Ectodermal cell (in vitro differentiated cells): ENCODE measurements around the gene USP13.
A peak's percentile ranks its signal among the peaks of the same experiment; 100 is the strongest.

Experiments
- H3K27ac ChIP-seq: 2 replicates; pipeline ENCODE4 v1.7.0; 2013; ENCODE audit warnings: mild to moderate bottlenecking, low read depth, low read length; ENCODE audit not compliant: insufficient read depth, poor library complexity, severe bottlenecking
- H3K27me3 ChIP-seq: 2 replicates; pipeline ENCODE4 v1.7.0; 2013; ENCODE audit warnings: mild to moderate bottlenecking, low read length; ENCODE audit not compliant: insufficient read depth, control insufficient read depth, poor library complexity, severe bottlenecking
- H3K36me3 ChIP-seq: one replicate; pipeline ENCODE4 v1.7.0; 2013; ENCODE audit warnings: low read length; ENCODE audit not compliant: control insufficient read depth, insufficient read depth
- H3K4me1 ChIP-seq: one replicate; pipeline ENCODE4 v1.7.0; 2013; ENCODE audit warnings: low read length; ENCODE audit not compliant: control insufficient read depth, insufficient read depth
- H3K4me3 ChIP-seq: 2 replicates; pipeline ENCODE4 v1.7.0; 2013; ENCODE audit warnings: low read depth, low read length, control low read depth; ENCODE audit not compliant: insufficient read depth
- H3K9me3 ChIP-seq: 2 replicates; pipeline ENCODE4 v1.7.0; 2013; ENCODE audit warnings: mild to moderate bottlenecking, low read length, moderate library complexity; ENCODE audit not compliant: control insufficient read depth
- whole genome bisulfite sequencing, 2 experiments: methylation state at CpG; one replicate each; pipeline ENCODE4 v1.1.7; 2013; ENCODE audit warnings: missing lambda C conversion rate in 2 of 2; 5-methylcytosine and 5-hydroxymethylcytosine counted together

Gene USP13

GRCh38 chr3:179716811-179717210, 64.0 kb downstream of the USP13 start:
- H3K27ac ChIP-seq: no peak overlapping the region
- H3K9me3 ChIP-seq: no peaks in the 10 kb centered on the region
- peaks cover 15% of the 10 kb centered on the region for H3K4me1 ChIP-seq
- no peak overlapping the region for H3K4me3 ChIP-seq
- peaks cover 4% of the 10 kb centered on the region for H3K36me3 ChIP-seq
- 95 to 97% methylated on average over 2 of the region's 2 CpGs for WGBS, 2 experiments
- no peaks in the 10 kb centered on the region for H3K27me3 ChIP-seq

GRCh38 chr3:179717219-179717618, 64.4 kb downstream of the USP13 start:
- 88 to 90% methylated on average over 1 of the region's 1 CpG for WGBS, 2 experiments
- H3K4me1 ChIP-seq: peaks cover 15% of the 10 kb centered on the region
- no peaks in the 10 kb centered on the region for H3K27me3 ChIP-seq
- no peak overlapping the region for H3K27ac ChIP-seq
- H3K4me3 ChIP-seq: no peak overlapping the region
- H3K36me3 ChIP-seq: peaks cover 4% of the 10 kb centered on the region
- H3K9me3 ChIP-seq: no peaks in the 10 kb centered on the region

- 77 to 84% methylated on average over 10 of the region's 10 CpGs for WGBS, 2 experiments
- Histone ChIP-seq H3K4me1 (peaks cover 9% of the 10 kb centered on the region), H3K36me3 (peaks cover 10% of the 10 kb centered on the region), H3K27me3 (no peaks in the 10 kb centered on the region), H3K4me3 (no peak overlapping the region), H3K9me3 (no peaks in the 10 kb centered on the region), H3K27ac (no peak overlapping the region)
Measured at GRCh38 chr3:179719048-179719734, 66.4 kb downstream of the USP13 start.

GRCh38 chr3:179720196-179720595, 67.4 kb downstream of the USP13 start:
- Histone ChIP-seq H3K27me3 (no peaks in the 10 kb centered on the region), H3K4me3 (no peak overlapping the region), H3K36me3 (peaks cover 10% of the 10 kb centered on the region), H3K27ac (peak overlapping the region; percentile 71), H3K9me3 (no peaks in the 10 kb centered on the region), H3K4me1 (peaks cover 9% of the 10 kb centered on the region)
- WGBS, 2 experiments: 70 to 83% methylated on average over 6 to 8 of the region's 8 CpGs

- H3K9me3 ChIP-seq: no peaks in the 10 kb centered on the region
- H3K4me3 ChIP-seq: no peak overlapping the region
- H3K27ac ChIP-seq: no peak overlapping the region
- no peaks in the 10 kb centered on the region for H3K27me3 ChIP-seq
- H3K36me3 ChIP-seq: peaks cover 18% of the 10 kb centered on the region
- peaks cover 9% of the 10 kb centered on the region for H3K4me1 ChIP-seq
Measured at GRCh38 chr3:179723617-179724016, 70.8 kb downstream of the USP13 start.

GRCh38 chr3:179726075-179726699, 73.3 kb downstream of the USP13 start:
- Histone ChIP-seq H3K36me3 (peaks cover 28% of the 10 kb centered on the region), H3K4me1 (no peaks in the 10 kb centered on the region)
- 94 to 96% methylated on average over 5 of the region's 5 CpGs for WGBS, 2 experiments

GRCh38 chr3:179729086-179729485, 76.2 kb downstream of the USP13 start:
- no peaks in the 10 kb centered on the region for H3K4me1 ChIP-seq
- H3K4me3 ChIP-seq: no peak overlapping the region
- H3K9me3 ChIP-seq: no peaks in the 10 kb centered on the region
- H3K27ac ChIP-seq: no peak overlapping the region
- peaks cover 28% of the 10 kb centered on the region for H3K36me3 ChIP-seq
- WGBS, 2 experiments: 86 to 87% methylated on average over 3 of the region's 3 CpGs
- H3K27me3 ChIP-seq: no peaks in the 10 kb centered on the region

More at GRCh38 chr3:179726075-179726699, 73.3 kb downstream of the USP13 start:
- no peaks in the 10 kb centered on the region for H3K9me3 ChIP-seq
- H3K27me3 ChIP-seq: no peaks in the 10 kb centered on the region
- no peak overlapping the region for H3K27ac ChIP-seq
- H3K4me3 ChIP-seq: no peak overlapping the region

- H3K36me3 ChIP-seq: peaks cover 28% of the 10 kb centered on the region
- H3K9me3 ChIP-seq: no peaks in the 10 kb centered on the region
- H3K4me3 ChIP-seq: no peak overlapping the region
- H3K27ac ChIP-seq: no peak overlapping the region
- H3K4me1 ChIP-seq: no peaks in the 10 kb centered on the region
- WGBS, 2 experiments: 91 to 94% methylated on average over 1 of the region's 2 CpGs
- H3K27me3 ChIP-seq: no peaks in the 10 kb centered on the region
Measured at GRCh38 chr3:179729981-179730380, 77.1 kb downstream of the USP13 start.

GRCh38 chr3:179730506-179730905, 77.7 kb downstream of the USP13 start:
- 97 to 98% methylated on average over 3 of the region's 3 CpGs for WGBS, 2 experiments
- H3K9me3 ChIP-seq: no peaks in the 10 kb centered on the region

GRCh38 chr3:179731544-179731943, 78.7 kb downstream of the USP13 start:
- Histone ChIP-seq H3K9me3 (no peaks in the 10 kb centered on the region), H3K4me3 (no peak overlapping the region), H3K27me3 (no peaks in the 10 kb centered on the region), H3K36me3 (peaks cover 19% of the 10 kb centered on the region), H3K4me1 (no peaks in the 10 kb centered on the region), H3K27ac (no peak overlapping the region)
- 96 to 98% methylated on average over 9 of the region's 9 CpGs for WGBS, 2 experiments

More at GRCh38 chr3:179730506-179730905, 77.7 kb downstream of the USP13 start:
- no peaks in the 10 kb centered on the region for H3K4me1 ChIP-seq
- H3K27ac ChIP-seq: no peak overlapping the region
- H3K27me3 ChIP-seq: no peaks in the 10 kb centered on the region
- H3K4me3 ChIP-seq: no peak overlapping the region
- peaks cover 25% of the 10 kb centered on the region for H3K36me3 ChIP-seq
